Panc1 (cell line): ENCODE measurements around the gene TUBA4A.

Experiments
- POLR2AphosphoS5 ChIP-seq: IDR thresholded peaks from 2 replicates; pipeline ENCODE4 v1.6.1; 2012; ENCODE audit warnings: mild to moderate bottlenecking, low read depth, low read length, moderate library complexity
- SIN3A ChIP-seq: IDR thresholded peaks from 2 replicates; pipeline ENCODE4 v1.6.1; 2012; ENCODE audit warnings: low read depth, mild to moderate bottlenecking, low read length, moderate library complexity, borderline replicate concordance; ENCODE audit not compliant: insufficient read depth
- TF ChIP-seq, protein P1 (sequence below): fragments of 450-650 bp; IDR thresholded peaks from 2 replicates; pipeline ENCODE4 v1.5.1; 2017; ENCODE audit warnings: mild to moderate bottlenecking

DNA sequence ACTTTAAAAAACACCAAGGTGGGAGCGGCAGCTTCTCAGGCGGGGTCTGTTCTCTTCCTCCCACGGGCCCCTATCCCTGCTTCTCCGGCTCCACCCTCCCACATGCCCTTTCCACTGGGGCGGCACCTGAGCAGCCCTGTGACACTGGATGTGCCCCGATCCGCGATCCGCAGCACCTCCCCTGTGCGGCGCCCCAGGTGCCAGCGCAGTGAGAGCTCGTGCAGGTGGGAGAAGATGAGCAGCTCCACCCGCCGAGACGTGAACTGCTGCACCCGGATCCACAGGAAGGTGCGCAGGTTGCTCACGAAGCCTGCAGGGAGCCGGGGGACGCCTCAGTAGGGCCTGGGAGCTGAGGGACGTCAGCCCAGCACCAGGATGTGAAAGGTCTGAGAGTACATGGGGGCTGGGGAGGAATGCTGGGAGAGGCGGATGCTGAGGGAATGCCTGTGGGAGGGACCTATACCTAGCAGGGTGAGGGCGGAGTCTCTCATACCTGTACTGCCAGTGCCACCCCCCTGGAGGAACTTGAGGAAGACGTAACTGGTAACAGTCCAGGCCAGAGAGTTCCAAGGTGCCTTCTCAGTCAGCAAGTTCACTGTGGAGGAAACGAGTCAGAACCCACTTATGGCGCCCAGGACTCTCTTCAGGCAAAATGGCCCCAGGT is 37.7 kb downstream of the TUBA4A start:
- TF ChIP-seq, protein P1, sequence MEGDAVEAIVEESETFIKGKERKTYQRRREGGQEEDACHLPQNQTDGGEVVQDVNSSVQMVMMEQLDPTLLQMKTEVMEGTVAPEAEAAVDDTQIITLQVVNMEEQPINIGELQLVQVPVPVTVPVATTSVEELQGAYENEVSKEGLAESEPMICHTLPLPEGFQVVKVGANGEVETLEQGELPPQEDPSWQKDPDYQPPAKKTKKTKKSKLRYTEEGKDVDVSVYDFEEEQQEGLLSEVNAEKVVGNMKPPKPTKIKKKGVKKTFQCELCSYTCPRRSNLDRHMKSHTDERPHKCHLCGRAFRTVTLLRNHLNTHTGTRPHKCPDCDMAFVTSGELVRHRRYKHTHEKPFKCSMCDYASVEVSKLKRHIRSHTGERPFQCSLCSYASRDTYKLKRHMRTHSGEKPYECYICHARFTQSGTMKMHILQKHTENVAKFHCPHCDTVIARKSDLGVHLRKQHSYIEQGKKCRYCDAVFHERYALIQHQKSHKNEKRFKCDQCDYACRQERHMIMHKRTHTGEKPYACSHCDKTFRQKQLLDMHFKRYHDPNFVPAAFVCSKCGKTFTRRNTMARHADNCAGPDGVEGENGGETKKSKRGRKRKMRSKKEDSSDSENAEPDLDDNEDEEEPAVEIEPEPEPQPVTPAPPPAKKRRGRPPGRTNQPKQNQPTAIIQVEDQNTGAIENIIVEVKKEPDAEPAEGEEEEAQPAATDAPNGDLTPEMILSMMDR = no peak
- TF ChIP-seq SIN3A = no peak
- no peak for TF ChIP-seq POLR2AphosphoS5
